SU-DHL-6 (cell line): ENCODE data around the gene HSPBP1.

Source experiments
- H2AFZ ChIP-seq: fragments of 200-600 bp; sonication (generic); 2 replicates; pipeline ENCODE4 v1.6.1; 2014; ENCODE audit warnings: low read depth, mild to moderate bottlenecking, moderate library complexity, mixed read lengths, antibody characterized with exemption, low read length; ENCODE audit not compliant: severe bottlenecking
- H3F3A ChIP-seq: fragments of 200-600 bp; shearing (Covaris generic); 2 replicates; pipeline ENCODE4 v1.6.0; 2016; ENCODE audit warnings: antibody characterized with exemption, mild to moderate bottlenecking; ENCODE audit not compliant: insufficient read depth
- H3K27ac ChIP-seq: fragments of 200-600 bp; sonication (generic); 2 replicates; pipeline ENCODE4 v1.5.1; 2016; ENCODE audit warnings: low read depth, mild to moderate bottlenecking, low read length, moderate library complexity, mixed read lengths
- H3K27me3 ChIP-seq: fragments of 200-600 bp; sonication (generic), shearing (Covaris generic); 2 replicates; pipeline ENCODE4 v1.6.0; 2014; ENCODE audit warnings: mild to moderate bottlenecking, low read length
- H3K36me3 ChIP-seq: fragments of 200-600 bp; sonication (generic); 2 replicates; pipeline ENCODE4 v1.6.1; 2014; ENCODE audit warnings: mild to moderate bottlenecking, low read length, mixed read lengths
- H3K4me2 ChIP-seq: fragments of 300-600, 200-600 bp; shearing (Covaris generic), sonication (generic); 2 replicates; pipeline ENCODE4 v1.6.0; 2014; ENCODE audit warnings: low read length, low read depth, mild to moderate bottlenecking; ENCODE audit not compliant: poor library complexity, severe bottlenecking
- H3K4me3 ChIP-seq: fragments of 200-600 bp; sonication (generic); 2 replicates; pipeline ENCODE4 v1.5.1; 2014; ENCODE audit warnings: antibody characterized with exemption, low read length, mild to moderate bottlenecking, mixed read lengths; ENCODE audit not compliant: insufficient read depth, poor library complexity, severe bottlenecking
- H3K79me2 ChIP-seq: fragments of 200-600 bp; sonication (generic); 2 replicates; pipeline ENCODE4 v1.6.1; 2014; ENCODE audit warnings: mild to moderate bottlenecking, low read length, moderate library complexity; ENCODE audit not compliant: insufficient read depth
- H3K9ac ChIP-seq: fragments of 200-600 bp; sonication (generic); 2 replicates; pipeline ENCODE4 v1.7.0; 2014; ENCODE audit warnings: mild to moderate bottlenecking, low read length
- H3K9me2 ChIP-seq: fragments of 200-600 bp; sonication (generic); replicated peaks from 2 replicates; pipeline ENCODE4 v1.6.1; 2014; ENCODE audit warnings: low read length; ENCODE audit not compliant: insufficient read depth
- H3K9me3 ChIP-seq: fragments of 200-600 bp; sonication (generic); 2 replicates; pipeline ENCODE4 v1.6.1; 2014; ENCODE audit warnings: low read length, mixed read lengths; ENCODE audit not compliant: insufficient read depth
- H4K20me1 ChIP-seq: fragments of 200-600 bp; sonication (generic); 2 replicates; pipeline ENCODE4 v1.6.1; 2014; ENCODE audit warnings: low read depth, mild to moderate bottlenecking, antibody characterized with exemption, low read length, moderate library complexity, mixed read lengths
- EZH2phosphoT487 ChIP-seq: fragments of 200-600 bp; sonication (generic), shearing (Covaris generic); conservative IDR thresholded peaks from 2 replicates; pipeline ENCODE4 v1.6.1; 2018; ENCODE audit warnings: mild to moderate bottlenecking, antibody characterized with exemption, low read length, moderate library complexity, mixed read lengths
- TF ChIP-seq, protein P1 (sequence below): fragments of 200-600 bp; sonication (generic); IDR thresholded peaks from one replicate; pipeline ENCODE4 v1.5.1; 2017; ENCODE audit warnings: antibody characterized with exemption, mild to moderate bottlenecking, low read length, moderate library complexity; ENCODE audit not compliant: insufficient read depth, poor library complexity, severe bottlenecking

HSPBP1 gene

DNA sequence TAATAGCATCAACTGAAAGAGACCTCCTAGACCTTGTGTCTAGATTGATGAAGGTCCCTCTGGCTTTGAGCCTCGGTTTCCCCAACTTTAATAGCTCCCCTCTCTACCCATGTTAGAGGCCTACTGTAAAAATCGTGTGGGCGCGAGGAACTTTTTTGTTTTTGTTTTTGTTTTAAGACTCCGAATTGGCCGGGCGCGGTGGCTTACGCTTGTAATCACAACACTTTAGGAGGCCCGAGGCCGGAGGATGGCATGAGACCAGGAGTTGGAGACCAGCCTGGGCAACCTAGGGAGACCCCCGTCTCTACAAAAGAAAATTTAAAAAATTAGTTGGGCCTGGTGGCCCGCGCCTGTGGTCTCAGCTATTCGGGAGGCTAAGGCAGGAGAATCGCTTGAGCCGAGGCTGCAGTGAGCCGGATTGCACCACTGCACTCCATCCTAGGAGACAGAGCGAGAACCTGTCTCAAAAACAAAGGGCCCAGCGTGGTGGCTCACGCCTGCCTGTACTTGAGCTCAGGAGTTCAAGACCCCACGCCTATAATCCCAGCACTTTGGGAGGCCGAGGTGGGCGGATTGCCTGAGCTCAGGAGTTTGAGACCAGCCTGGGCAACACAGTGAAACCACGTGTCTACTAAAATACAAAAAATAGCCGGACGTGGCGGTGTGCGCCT, 20.2 kb downstream of the HSPBP1 start:
- H3K27ac ChIP-seq: peak overlapping the region; percentile 99
- H3K9me3 ChIP-seq: no peaks in the 10 kb centered on the region
- no peaks in the 10 kb centered on the region for H3K9me2 ChIP-seq
- peak overlapping the region; percentile 30 for H2AFZ ChIP-seq
- H3K27me3 ChIP-seq: no peaks in the 10 kb centered on the region
- peaks cover 40% of the 10 kb centered on the region for H3K79me2 ChIP-seq
- peaks cover 40% of the 10 kb centered on the region for H3F3A ChIP-seq
- H3K9ac ChIP-seq: peak overlapping the region; percentile 94
- peak overlapping the region; percentile 93 for H3K4me2 ChIP-seq
- peak overlapping the region; percentile 73 for H3K4me3 ChIP-seq
- TF ChIP-seq, protein P1, sequence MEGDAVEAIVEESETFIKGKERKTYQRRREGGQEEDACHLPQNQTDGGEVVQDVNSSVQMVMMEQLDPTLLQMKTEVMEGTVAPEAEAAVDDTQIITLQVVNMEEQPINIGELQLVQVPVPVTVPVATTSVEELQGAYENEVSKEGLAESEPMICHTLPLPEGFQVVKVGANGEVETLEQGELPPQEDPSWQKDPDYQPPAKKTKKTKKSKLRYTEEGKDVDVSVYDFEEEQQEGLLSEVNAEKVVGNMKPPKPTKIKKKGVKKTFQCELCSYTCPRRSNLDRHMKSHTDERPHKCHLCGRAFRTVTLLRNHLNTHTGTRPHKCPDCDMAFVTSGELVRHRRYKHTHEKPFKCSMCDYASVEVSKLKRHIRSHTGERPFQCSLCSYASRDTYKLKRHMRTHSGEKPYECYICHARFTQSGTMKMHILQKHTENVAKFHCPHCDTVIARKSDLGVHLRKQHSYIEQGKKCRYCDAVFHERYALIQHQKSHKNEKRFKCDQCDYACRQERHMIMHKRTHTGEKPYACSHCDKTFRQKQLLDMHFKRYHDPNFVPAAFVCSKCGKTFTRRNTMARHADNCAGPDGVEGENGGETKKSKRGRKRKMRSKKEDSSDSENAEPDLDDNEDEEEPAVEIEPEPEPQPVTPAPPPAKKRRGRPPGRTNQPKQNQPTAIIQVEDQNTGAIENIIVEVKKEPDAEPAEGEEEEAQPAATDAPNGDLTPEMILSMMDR: no peak
- TF ChIP-seq EZH2phosphoT487: no peak
- H4K20me1 ChIP-seq: no peaks in the 10 kb centered on the region
- no peaks in the 10 kb centered on the region for H3K36me3 ChIP-seq

DNA sequence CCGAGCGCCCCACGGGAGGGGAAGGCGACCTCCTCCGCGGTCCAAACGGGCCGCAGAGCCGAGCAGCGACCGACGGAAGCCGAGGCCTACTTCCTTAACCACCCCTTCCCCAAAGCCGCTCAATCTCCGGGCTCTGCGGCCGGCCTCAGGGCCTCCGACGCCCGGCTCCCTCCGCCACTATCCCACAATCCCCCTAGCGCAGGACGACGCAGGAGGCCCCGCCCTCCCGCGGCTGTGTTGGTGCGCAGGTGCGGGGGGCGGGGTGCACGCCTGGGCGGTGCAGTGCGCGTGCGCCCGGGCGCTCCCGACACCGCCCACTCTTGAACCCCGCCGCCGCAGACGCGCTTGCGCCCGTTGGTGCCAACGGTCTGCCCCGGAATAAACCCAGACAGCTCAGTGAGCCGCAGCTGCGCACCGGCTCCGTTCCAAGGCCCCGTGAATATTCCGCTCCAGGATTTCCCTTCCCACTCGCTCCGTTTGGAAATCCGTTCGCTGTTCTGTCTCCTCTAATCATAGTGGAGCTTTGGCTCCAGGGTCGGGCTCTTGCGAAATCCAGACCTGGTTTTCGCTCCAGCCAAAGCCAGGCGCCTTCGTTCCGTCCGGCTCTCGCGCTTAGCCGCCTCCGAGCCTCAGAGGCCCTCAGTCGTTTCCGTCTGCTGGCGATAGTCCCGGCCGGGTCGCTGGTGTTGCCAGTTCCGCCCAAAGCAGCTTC, 20.9 kb downstream of the HSPBP1 start, which contains the start of gene PPP6R1:
TSS of gene PPP6R1 (minus strand) at position 190 of the 712 bp plus-strand sequence. CDS start 11,914 bp downstream, outside the sequence.
- H4K20me1 ChIP-seq: no peaks in the 10 kb centered on the region
- peaks cover 47% of the 10 kb centered on the region for H3K79me2 ChIP-seq
- H3K27ac ChIP-seq: peak within 1 kb of the TSS; percentile 99
- H3K9me2 ChIP-seq: no peaks in the 10 kb centered on the region
- H3K9me3 ChIP-seq: no peaks in the 10 kb centered on the region
- H3K4me3 ChIP-seq: peak within 1 kb of the TSS; percentile 73
- no peaks in the 10 kb centered on the region for H3K27me3 ChIP-seq
- H3K4me2 ChIP-seq: peak within 1 kb of the TSS; percentile 98
- TF ChIP-seq, protein P1: no peak
- TF ChIP-seq EZH2phosphoT487: no peak
- no peaks in the 10 kb centered on the region for H3K36me3 ChIP-seq
- H3K9ac ChIP-seq: peak within 1 kb of the TSS; percentile 94
- H3F3A ChIP-seq: peaks cover 47% of the 10 kb centered on the region
- peak within 1 kb of the TSS; percentile 30 for H2AFZ ChIP-seq

DNA sequence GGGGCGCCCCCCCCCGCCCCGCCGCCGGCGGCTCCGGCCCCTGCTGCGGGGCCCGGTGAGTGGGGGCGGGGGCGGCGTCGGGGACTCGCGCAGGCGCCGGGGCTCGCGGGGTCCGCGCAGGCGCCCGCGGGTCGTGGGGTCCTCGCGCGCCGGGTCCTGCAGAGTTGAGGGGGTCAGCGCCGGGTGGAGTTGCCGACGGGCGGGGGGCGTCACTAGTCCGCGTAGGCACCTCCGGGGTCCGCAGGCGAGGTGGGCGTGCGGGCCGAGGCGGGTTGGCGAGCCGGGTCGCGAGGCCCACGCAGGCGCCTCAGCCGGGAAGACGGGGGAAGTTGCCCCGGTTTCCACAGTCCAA, 21.5 kb downstream of the HSPBP1 start:
- Histone ChIP-seq H3K4me3 (peak overlapping the region; percentile 73), H3K27me3 (no peaks in the 10 kb centered on the region), H3K27ac (peak overlapping the region; percentile 99), H3F3A (peaks cover 50% of the 10 kb centered on the region), H2AFZ (no peak overlapping the region), H3K9ac (peak overlapping the region; percentile 94), H3K36me3 (no peaks in the 10 kb centered on the region), H3K9me3 (no peaks in the 10 kb centered on the region), H3K4me2 (peak overlapping the region; percentile 98), H3K9me2 (no peaks in the 10 kb centered on the region), H4K20me1 (no peaks in the 10 kb centered on the region), H3K79me2 (peaks cover 52% of the 10 kb centered on the region)
- TF ChIP-seq, protein P1: no peak
- TF ChIP-seq EZH2phosphoT487: no peak
